A673 (cell line): ENCODE results near the gene CLMP. TPM values are rescaled to one million over a fixed set of nuclear protein-coding genes. Genes with fewer than 3 reads are reported as not detected.

Experiments used
- BruUV-seq: library from RNA; stranded (reverse); fragments of 400-500 nt; replicated peaks from 2 replicates; lab custom pipeline; 2021; lab: Mats Ljungman, UMichigan
- CTCF ChIA-PET: fragments of 300-600 bp; sonication (Branson Sonifier 250); formaldehyde crosslinking; loops from one replicate; lab custom pipeline; 2022; ENCODE audit warnings: antibody characterized with exemption; lab: Charles Lee
- POLR2A ChIA-PET: fragments of 300-600 bp; sonication (Branson Sonifier 250); formaldehyde crosslinking; loops from one replicate; lab custom pipeline; 2022; ENCODE audit warnings: antibody characterized with exemption; ENCODE audit not compliant: low non-redundant PET; lab: Charles Lee
- DNase-seq: peaks from one replicate; pipeline ENCODE4 v3.0.0-alpha.2; 2015; ENCODE audit warnings: low spot score
- H3K27ac ChIP-seq: fragments of 200-600 bp; sonication (generic); 2 replicates; pipeline ENCODE4 v1.5.1; 2016; ENCODE audit warnings: mixed run types, low read depth, mild to moderate bottlenecking, mixed read lengths, antibody characterized with exemption, low read length; ENCODE audit not compliant: poor library complexity, severe bottlenecking
- H3K27me3 ChIP-seq: fragments of 200-600 bp; sonication (generic); replicated peaks from 2 replicates; pipeline ENCODE4 v1.6.1; 2017; ENCODE audit warnings: mixed run types, low read depth, mild to moderate bottlenecking, mixed read lengths, antibody characterized with exemption, low read length; ENCODE audit not compliant: insufficient read depth, poor library complexity
- H3K36me3 ChIP-seq: fragments of 200-600 bp; sonication (generic); 2 replicates; pipeline ENCODE4 v1.6.1; 2016; ENCODE audit warnings: mixed run types, mild to moderate bottlenecking, mixed read lengths, antibody characterized with exemption, low read length; ENCODE audit not compliant: insufficient read depth, poor library complexity, severe bottlenecking
- H3K4me1 ChIP-seq: fragments of 200-600 bp; sonication (generic); 2 replicates; pipeline ENCODE4 v1.6.1; 2017; ENCODE audit warnings: mixed run types, mild to moderate bottlenecking, mixed read lengths, antibody characterized with exemption, low read length; ENCODE audit not compliant: insufficient read depth, poor library complexity, severe bottlenecking
- H3K4me3 ChIP-seq: fragments of 200-600 bp; sonication (generic); 2 replicates; pipeline ENCODE4 v1.5.1; 2016; ENCODE audit warnings: low read depth, mixed run types, mild to moderate bottlenecking, mixed read lengths, low read length; ENCODE audit not compliant: poor library complexity, severe bottlenecking
- H3K9me3 ChIP-seq: fragments of 200-600 bp; sonication (generic); 2 replicates; pipeline ENCODE4 v1.6.1; 2016; ENCODE audit warnings: mixed run types, low read depth, mild to moderate bottlenecking, mixed read lengths, antibody characterized with exemption, low read length; ENCODE audit not compliant: poor library complexity, severe bottlenecking
- CTCF ChIP-seq: fragments of 300-800, 200-600 bp; sonication (generic); conservative IDR thresholded peaks from 2 replicates; pipeline ENCODE4 v1.5.1; 2017; ENCODE audit warnings: low read depth, mild to moderate bottlenecking, antibody characterized with exemption, low read length, moderate library complexity, mixed read lengths
- EZH2 ChIP-seq: fragments of 200-600 bp; sonication (generic); IDR thresholded peaks from 2 replicates; pipeline ENCODE4 v1.6.1; 2017; ENCODE audit warnings: borderline replicate concordance, low read depth, mild to moderate bottlenecking, mixed read lengths, antibody characterized with exemption, low read length; ENCODE audit not compliant: poor library complexity, severe bottlenecking
- intact Hi-C: fragments of 100-400 bp; cut with micrococcal nuclease; formaldehyde crosslinking; loops from one replicate; pipeline ENCODE4 v1.10.0; 2022; ENCODE audit not compliant: unreplicated experiment
- total RNA-seq: library from RNA; stranded (reverse); gene quantifications from 2 replicates; pipeline ENCODE4 v1.2.3, GENCODE V29; 2021

Gene CLMP
- total RNA-seq, 1 experiment from 2014 or later, result 62.6 TPM

- Histone ChIP-seq H3K4me1 (peaks cover 20% of the 10 kb centered on the region), H3K27ac (no peak overlapping the region), H3K9me3 (no peaks in the 10 kb centered on the region), H3K27me3 (no peaks in the 10 kb centered on the region), H3K4me3 (no peak overlapping the region), H3K36me3 (no peaks in the 10 kb centered on the region)
- ChIA-PET POLR2A (no interaction called here), CTCF (no interaction called here)
- BruUV-seq, result no TSS peak
- DNase-seq, result no peak
- no peak for TF ChIP-seq EZH2
- TF ChIP-seq CTCF, result no peak
- intact Hi-C loops, result no loop called here
These were observed 13.1 kb downstream of the CLMP start for GRCh38 chr11:123181767-123182500.

GRCh38 chr11:123181075-123181474 lies 14.0 kb downstream of the CLMP start:
- ChIA-PET CTCF (no interaction called here), POLR2A (no interaction called here)
- Histone ChIP-seq H3K9me3 (no peaks in the 10 kb centered on the region), H3K27ac (no peak overlapping the region), H3K27me3 (no peaks in the 10 kb centered on the region), H3K4me3 (no peak overlapping the region), H3K4me1 (peaks cover 24% of the 10 kb centered on the region), H3K36me3 (no peaks in the 10 kb centered on the region)
- no peak for DNase-seq
- TF ChIP-seq EZH2 (no peak), CTCF (no peak)
- intact Hi-C loops, result no loop called here
- BruUV-seq, result no TSS peak

- CTCF ChIA-PET, result no interaction called here
- Histone ChIP-seq H3K27ac (no peak overlapping the region), H3K9me3 (no peaks in the 10 kb centered on the region), H3K36me3 (no peaks in the 10 kb centered on the region), H3K4me3 (no peak overlapping the region), H3K27me3 (no peaks in the 10 kb centered on the region), H3K4me1 (peaks cover 29% of the 10 kb centered on the region)
- DNase-seq, result no peak
- no TSS peak for BruUV-seq
- intact Hi-C loops, result no loop called here
- POLR2A ChIA-PET, result no interaction called here
- no peak for TF ChIP-seq CTCF
- TF ChIP-seq EZH2, result no peak
These were observed 14.5 kb downstream of the CLMP start for GRCh38 chr11:123180574-123180973.
